ENCODE measurements around the gene ZNF608. TPM values are rescaled to one million over a fixed set of nuclear protein-coding genes. Genes with fewer than 3 reads are reported as not detected.
A peak's percentile ranks its signal among the peaks of the same experiment; 100 is the strongest.

The ZNF608 gene
- total RNA-seq, 1 donor from 2014 or later, result 213 TPM

DNA sequence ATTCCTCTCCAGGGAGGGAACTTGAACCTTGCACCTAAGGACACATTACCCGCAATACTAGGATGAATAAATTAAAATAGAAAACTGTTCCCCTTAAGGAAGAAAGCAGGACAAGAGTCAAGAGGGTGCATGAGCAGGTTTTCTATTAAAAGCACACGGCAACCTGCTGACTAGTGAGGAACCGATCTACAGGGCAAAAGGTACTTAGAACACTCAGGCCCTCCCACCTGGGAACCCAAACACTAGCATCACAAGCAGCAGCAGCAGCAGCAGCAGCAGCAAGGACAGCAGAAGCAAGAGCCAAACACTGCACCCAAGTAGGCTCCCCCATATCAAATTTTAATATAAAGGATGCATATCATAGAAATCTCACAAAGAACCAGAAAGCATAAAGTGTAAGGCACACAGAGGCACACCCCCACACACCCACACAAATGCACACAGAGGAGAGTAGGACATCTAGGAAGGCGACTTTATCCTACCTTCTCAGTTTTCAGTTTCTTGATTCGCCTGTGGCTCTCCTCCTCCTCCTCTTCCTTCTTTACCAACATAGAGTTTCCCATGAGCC, 2.8 kb downstream of the ZNF608 start:
- Mint-ChIP-seq H3K9me3 (no peaks in the 10 kb centered on the region), H3K27me3 (ENCODE audit: insufficient read depth, low read depth) (peaks cover 12% of the 10 kb centered on the region), H3K27ac (no peak overlapping the region), H3K4me1 (peaks cover 20% of the 10 kb centered on the region), H3K36me3 (no peaks in the 10 kb centered on the region), H3K4me3 (no peak overlapping the region)
- Histone ChIP-seq H4K20me1 (ENCODE audit: low read depth) (peaks cover 65% of the 10 kb centered on the region), H3K79me2 (ENCODE audit: low read depth) (peaks cover 100% of the 10 kb centered on the region), H3K9ac (peak overlapping the region; percentile 66), H3K27ac (peak overlapping the region; percentile 96), H3K4me3 (peak overlapping the region; percentile 69), H3F3A (ENCODE audit: low read depth) (peaks cover 90% of the 10 kb centered on the region), H3K27me3 (no peaks in the 10 kb centered on the region), H3K4me2 (peak overlapping the region; percentile 98), H3K9me3 (ENCODE audit: low read depth) (no peaks in the 10 kb centered on the region), H2AFZ (replicated peaks) (no peak overlapping the region), H3K4me1 (peaks cover 29% of the 10 kb centered on the region), H3K36me3 (no peaks in the 10 kb centered on the region)
- peak; percentile 30 for DNase-seq (ENCODE audit: low spot score)
- TF ChIP-seq, protein P1, sequence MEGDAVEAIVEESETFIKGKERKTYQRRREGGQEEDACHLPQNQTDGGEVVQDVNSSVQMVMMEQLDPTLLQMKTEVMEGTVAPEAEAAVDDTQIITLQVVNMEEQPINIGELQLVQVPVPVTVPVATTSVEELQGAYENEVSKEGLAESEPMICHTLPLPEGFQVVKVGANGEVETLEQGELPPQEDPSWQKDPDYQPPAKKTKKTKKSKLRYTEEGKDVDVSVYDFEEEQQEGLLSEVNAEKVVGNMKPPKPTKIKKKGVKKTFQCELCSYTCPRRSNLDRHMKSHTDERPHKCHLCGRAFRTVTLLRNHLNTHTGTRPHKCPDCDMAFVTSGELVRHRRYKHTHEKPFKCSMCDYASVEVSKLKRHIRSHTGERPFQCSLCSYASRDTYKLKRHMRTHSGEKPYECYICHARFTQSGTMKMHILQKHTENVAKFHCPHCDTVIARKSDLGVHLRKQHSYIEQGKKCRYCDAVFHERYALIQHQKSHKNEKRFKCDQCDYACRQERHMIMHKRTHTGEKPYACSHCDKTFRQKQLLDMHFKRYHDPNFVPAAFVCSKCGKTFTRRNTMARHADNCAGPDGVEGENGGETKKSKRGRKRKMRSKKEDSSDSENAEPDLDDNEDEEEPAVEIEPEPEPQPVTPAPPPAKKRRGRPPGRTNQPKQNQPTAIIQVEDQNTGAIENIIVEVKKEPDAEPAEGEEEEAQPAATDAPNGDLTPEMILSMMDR (IDR thresholded peaks at IDR 0.05), result no peak
- TF ChIP-seq EZH2 (IDR thresholded peaks at IDR 0.05) (no peak), EZH2phosphoT487 (IDR thresholded peaks at IDR 0.05) (no peak)

DNA sequence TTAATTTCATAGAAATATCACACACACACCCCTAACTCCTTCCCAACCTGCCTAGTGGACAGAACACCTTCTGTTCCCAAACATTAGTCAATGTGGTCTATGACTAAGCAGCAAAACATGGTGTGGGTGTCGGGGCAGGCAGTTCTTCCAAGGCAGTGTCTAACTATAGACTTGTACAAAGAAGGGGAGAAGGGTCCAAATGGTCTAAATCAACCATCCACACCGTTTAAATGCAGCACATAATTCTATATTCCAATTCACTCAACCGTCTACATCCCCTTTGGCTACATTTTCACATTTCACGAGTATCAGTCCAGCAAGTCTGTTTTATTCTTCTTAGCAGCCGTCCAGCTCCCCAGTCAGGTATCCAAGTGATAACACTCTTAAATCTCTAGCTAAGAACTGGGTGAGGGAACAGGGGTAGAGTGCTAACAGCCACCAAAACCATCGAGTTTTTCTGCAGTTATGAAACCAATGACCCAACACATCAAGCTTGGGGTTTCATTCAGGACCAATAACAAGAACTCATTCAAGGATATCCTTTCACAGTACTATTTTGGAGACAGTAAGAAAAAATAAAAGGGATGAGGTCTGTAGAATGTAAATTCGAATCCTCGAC, 3.3 kb downstream of the ZNF608 start:
- Histone ChIP-seq H2AFZ (replicated peaks) (no peak overlapping the region), H3K27me3 (no peaks in the 10 kb centered on the region), H3K9ac (peak overlapping the region; percentile 66), H3K79me2 (ENCODE audit: low read depth) (peaks cover 100% of the 10 kb centered on the region), H3F3A (ENCODE audit: low read depth) (peaks cover 90% of the 10 kb centered on the region), H3K4me1 (peaks cover 35% of the 10 kb centered on the region), H3K27ac (peak overlapping the region; percentile 96), H3K36me3 (no peaks in the 10 kb centered on the region), H3K9me3 (ENCODE audit: low read depth) (no peaks in the 10 kb centered on the region), H4K20me1 (ENCODE audit: low read depth) (peaks cover 71% of the 10 kb centered on the region), H3K4me3 (peak overlapping the region; percentile 69), H3K4me2 (peak overlapping the region; percentile 98)
- DNase-seq (ENCODE audit: low spot score), result no peak
- H3K4me1 Mint-ChIP-seq, result peaks cover 26% of the 10 kb centered on the region
- no peak overlapping the region for H3K4me3 Mint-ChIP-seq
- no peaks in the 10 kb centered on the region for H3K9me3 Mint-ChIP-seq
- TF ChIP-seq EZH2 (IDR thresholded peaks at IDR 0.05), result no peak
- TF ChIP-seq EZH2phosphoT487 (IDR thresholded peaks at IDR 0.05), result no peak
- TF ChIP-seq, protein P1 (IDR thresholded peaks at IDR 0.05), result no peak
- no peak overlapping the region for H3K27ac Mint-ChIP-seq
- H3K36me3 Mint-ChIP-seq, result no peaks in the 10 kb centered on the region
- peaks cover 12% of the 10 kb centered on the region for H3K27me3 Mint-ChIP-seq (ENCODE audit: insufficient read depth, low read depth)

DNA sequence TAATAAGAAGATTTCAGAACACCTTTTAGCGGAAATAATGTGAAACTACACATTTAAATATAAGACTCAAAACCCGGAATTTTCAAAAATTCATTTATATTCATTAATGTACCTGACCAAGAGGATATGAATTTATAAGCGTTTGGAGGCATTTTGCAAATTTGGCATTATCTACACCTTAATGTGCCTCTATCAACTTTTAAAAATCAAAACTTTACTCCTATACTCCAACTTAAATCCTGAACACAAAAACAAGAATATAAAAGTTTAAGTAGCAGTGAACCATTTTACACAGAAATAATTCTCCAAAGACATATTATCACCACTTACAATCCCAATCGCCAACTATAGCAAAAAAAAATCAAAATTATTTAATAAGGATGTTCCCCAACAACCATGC, 3.9 kb downstream of the ZNF608 start:
- H4K20me1 ChIP-seq (ENCODE audit: low read depth), result peaks cover 76% of the 10 kb centered on the region
- peak overlapping the region; percentile 69 for H3K4me3 ChIP-seq
- H3K4me2 ChIP-seq, result peak overlapping the region; percentile 98
- H3K36me3 ChIP-seq, result no peaks in the 10 kb centered on the region
- H3K27ac Mint-ChIP-seq, result no peak overlapping the region
- H3K4me1 ChIP-seq, result peaks cover 40% of the 10 kb centered on the region
- peaks cover 100% of the 10 kb centered on the region for H3K79me2 ChIP-seq (ENCODE audit: low read depth)
- peaks cover 31% of the 10 kb centered on the region for H3K4me1 Mint-ChIP-seq
- no peaks in the 10 kb centered on the region for H3K9me3 Mint-ChIP-seq
- H3K9me3 ChIP-seq (ENCODE audit: low read depth), result no peaks in the 10 kb centered on the region
- H3K27me3 Mint-ChIP-seq (ENCODE audit: insufficient read depth, low read depth), result peaks cover 12% of the 10 kb centered on the region
- H3K27ac ChIP-seq, result peak overlapping the region; percentile 96
- H3K4me3 Mint-ChIP-seq, result no peak overlapping the region
- peak overlapping the region; percentile 66 for H3K9ac ChIP-seq
- H2AFZ ChIP-seq (replicated peaks), result no peak overlapping the region
- H3F3A ChIP-seq (ENCODE audit: low read depth), result peaks cover 85% of the 10 kb centered on the region
- no peak for DNase-seq (ENCODE audit: low spot score)
- no peak for TF ChIP-seq EZH2 (IDR thresholded peaks at IDR 0.05)
- TF ChIP-seq, protein P1 (IDR thresholded peaks at IDR 0.05), result no peak
- no peaks in the 10 kb centered on the region for H3K36me3 Mint-ChIP-seq
- H3K27me3 ChIP-seq, result no peaks in the 10 kb centered on the region

Measured in neural progenitor cell (in vitro differentiated cells).